Loucy (cell line): ENCODE data around the gene COBLL1.

Source experiments
- CTCF ChIP-seq: fragments of 200-600 bp; sonication (generic); conservative IDR thresholded peaks from 2 replicates; pipeline ENCODE4 v1.5.1; 2014; ENCODE audit warnings: mild to moderate bottlenecking, antibody characterized with exemption, low read length
- EZH2phosphoT487 ChIP-seq: fragments of 200-600 bp; IDR thresholded peaks from 2 replicates; pipeline ENCODE4 v1.6.1; 2018; ENCODE audit warnings: antibody characterized with exemption, mild to moderate bottlenecking, moderate library complexity, borderline replicate concordance

GRCh38 chr2:164839914-164840457 is 1.6 kb downstream of the COBLL1 start:
- no peak for TF ChIP-seq CTCF
- TF ChIP-seq EZH2phosphoT487 = no peak
